Left renal cortex interstitium (tissue), 4 donors: ENCODE data around the gene MSH2. TPM values are rescaled to one million over a fixed set of nuclear protein-coding genes. Genes with fewer than 3 reads are reported as not detected.

Source experiments
- DNase-seq, 4 donors: peaks; one replicate each; pipeline ENCODE4 v3.0.0-alpha.2; 2013; ENCODE audit warnings: low read depth in 4 of 4, low spot score in 2 of 4, missing footprints in 1 of 4
- polyA plus RNA-seq, 4 donors: library from polyadenylated mRNA; unstranded; fragments of 120-200 nt; gene quantifications; one replicate each; pipeline ENCODE4 v1.2.1, GENCODE V29; 2013; ENCODE audit not compliant: insufficient read length in 4 of 4

Gene MSH2
- polyA plus RNA-seq, 4 donors, result 67.1 to 80.9 (median 73.2) TPM

GRCh38 chr2:47504174-47504810, 101.3 kb downstream of the MSH2 start:
- DNase-seq, result no peak

DNA sequence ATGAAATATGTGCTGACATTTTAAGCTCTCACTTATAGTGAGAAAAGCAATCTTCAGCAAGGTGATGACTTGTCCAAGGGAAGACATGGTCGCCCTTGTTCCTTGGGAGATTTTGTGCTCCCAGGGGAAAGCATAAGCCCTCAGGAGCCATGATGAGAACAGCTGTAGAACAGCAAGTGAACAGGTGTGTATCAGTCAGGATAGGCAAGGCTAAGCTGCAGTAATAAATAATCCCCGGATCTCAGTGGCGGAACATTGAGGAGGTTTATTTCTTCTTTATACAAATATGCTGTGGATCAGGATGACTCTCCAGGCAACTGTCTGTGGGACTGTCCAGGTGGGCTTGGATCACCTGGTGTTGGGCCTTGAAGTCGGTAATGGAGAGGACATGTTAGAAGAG, 103.1 kb downstream of the MSH2 start:
- no peak for DNase-seq

DNA sequence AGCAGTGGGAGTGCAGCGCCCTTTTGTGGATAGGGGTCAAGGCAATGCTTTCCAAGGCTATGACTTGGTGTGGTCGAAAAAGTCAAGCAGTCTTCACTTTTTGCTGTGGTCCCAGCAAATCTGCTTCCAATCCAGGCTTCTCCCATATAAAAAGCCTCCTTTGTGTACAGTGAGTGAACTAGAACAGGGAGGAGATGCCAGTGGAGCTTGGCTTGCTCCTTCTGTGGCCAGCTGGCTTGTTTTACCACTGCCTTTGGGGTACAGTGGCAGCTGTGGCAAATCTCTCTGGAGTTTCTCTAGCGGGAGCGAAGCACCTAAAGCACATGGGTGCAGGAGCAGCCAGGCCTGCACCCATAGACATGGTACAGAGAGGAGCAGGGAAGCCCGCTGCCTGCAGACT, 103.5 kb downstream of the MSH2 start:
- no peak for DNase-seq

DNA sequence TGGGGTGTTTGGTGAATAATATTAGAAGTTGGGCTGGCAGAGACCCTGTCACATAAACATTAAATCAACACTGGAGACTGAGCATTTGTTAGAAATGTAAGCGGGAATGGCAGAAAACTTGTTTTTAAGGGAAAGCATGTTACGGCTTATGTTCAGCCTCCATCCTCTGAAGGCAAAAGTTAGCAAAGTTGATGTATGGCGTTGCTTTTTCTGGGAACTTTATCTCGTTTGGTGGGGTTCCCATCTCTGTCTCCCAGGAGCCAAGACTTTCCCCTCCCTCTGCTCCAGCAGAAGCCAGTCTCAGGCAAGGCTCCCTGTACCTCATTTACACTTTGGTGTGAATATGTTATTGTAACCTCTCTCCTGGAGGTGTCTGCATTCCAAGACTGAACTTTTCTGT, 105.1 kb downstream of the MSH2 start:
- DNase-seq, result no peak

GRCh38 chr2:47508641-47509040, 105.7 kb downstream of the MSH2 start:
- no peak for DNase-seq

- no peak for DNase-seq
Measured at GRCh38 chr2:47509250-47509649, 106.3 kb downstream of the MSH2 start.

DNA sequence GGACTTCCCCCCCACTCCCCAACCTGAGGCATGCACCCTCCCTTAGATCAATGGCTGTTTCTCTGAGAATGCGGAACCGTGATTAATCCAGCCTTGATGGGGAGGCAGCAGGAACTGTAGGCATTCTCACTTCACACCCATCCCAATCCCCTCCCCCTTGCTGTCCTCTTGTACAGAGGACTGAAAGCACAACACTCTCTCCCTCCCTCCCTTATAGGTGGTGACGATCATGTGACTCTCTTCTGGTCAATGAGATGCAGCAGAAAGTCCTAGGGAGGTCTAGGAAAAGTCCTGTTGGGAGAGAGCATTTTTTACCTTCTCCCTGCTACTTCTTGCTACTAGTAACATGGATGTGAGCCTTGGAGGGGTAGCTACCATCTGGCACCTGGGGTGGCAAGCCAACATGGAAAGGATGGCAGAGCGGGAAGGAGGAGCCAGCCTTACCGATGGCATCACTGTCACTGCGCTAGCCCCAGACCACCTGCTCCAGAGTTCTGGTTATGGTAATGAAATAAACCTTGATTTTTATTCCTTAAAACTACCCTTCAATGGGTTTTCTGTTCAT, 106.9 kb downstream of the MSH2 start:
- no peak for DNase-seq

DNA sequence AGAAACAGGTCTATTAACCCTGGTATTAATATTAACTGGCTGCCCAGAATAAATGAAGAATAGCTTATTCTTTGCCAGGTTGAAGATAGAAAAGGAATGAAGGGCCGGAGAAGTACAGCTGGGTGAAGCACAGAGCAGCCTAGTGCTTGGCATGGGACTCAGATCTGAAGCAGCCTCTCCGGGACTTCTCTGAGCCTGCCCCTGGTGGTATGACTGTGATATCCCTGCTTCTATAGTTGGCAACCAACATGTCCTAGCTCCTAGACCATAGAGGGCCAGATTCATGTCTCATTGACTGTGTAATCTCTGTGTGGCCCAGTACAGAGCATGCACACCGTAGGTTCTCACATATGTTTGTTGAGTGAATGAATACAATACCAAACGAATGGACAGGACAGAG, 107.8 kb downstream of the MSH2 start:
- DNase-seq, result no peak

- DNase-seq, result no peak
Measured at GRCh38 chr2:47512581-47513083, 109.7 kb downstream of the MSH2 start.

GRCh38 chr2:47513981-47514520, 111.1 kb downstream of the MSH2 start:
- no peak for DNase-seq

DNA sequence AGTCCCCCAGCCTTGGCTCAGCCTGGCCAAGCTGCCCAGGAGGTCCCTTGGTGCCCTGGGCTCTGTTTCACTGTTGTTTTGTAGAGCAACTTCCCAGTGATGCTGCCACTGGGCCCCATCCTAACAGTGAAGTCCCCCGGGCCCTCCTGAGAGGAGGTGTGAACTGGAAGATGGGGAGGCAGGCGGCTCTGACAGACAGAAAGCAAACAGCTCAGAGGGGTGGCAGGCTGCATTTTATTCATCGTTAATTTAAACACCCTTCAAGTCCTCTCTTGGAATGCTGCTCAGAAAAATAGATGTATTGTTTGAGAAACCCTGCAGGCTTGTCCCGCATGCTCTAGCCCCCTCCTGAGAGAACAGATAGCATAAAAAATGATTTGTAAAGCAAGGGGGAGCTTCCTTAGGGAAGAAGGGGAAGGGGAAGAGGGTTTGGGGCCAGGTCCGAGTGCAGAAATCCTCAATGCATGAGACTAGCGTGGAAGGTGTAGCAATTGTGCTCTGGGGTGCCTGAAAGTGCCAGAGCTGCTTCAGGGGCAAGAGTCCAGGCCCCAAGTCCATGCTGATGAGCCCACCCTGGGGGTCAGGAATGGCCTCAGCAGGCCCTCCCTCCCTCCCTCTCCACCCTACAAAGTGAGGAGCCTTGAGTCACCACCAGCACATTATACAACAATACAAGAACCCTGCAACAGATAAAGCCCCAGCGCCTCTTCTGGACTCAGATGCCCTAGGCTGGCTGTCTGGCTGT, 113.6 kb downstream of the MSH2 start:
- DNase-seq, result no peak

- DNase-seq, result no peak
Measured at GRCh38 chr2:47518497-47519146, 115.7 kb downstream of the MSH2 start.

GRCh38 chr2:47519147-47519537, 116.2 kb downstream of the MSH2 start:
- DNase-seq, result no peak

DNA sequence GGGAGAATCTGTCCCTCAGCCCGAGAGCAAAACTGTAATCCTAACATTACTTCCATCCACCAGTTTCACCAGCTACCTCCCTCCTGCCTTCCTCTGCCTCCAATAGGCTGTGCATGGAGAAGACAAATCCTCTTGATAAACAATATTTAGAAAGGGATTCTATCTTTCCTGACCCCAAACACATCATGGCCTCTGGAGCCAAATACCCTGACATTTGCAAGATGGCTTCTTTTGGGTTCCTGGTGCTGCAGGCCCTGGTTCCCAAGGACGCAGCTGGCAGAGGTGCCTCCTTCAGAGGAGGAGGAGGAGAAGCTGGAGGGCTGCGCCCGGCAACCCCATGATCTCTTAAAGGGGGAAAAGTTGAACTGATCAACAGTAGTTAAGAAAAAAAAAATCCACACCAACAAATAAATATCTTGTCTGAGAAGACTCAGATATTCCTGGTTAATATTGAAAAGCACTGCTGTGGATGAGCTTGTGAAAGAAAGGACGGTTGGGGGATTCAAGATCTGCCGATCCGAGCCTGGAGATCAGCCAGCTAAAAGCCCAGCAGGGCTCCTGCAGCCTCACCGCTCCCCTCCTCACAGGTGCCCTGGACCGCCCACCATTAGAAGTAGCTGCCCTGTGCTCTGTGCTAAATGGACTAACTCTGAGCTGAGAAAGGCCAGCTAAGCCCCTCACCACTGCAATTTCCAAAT, 116.8 kb downstream of the MSH2 start:
- no peak for DNase-seq

GRCh38 chr2:47520302-47520630, 117.3 kb downstream of the MSH2 start:
- DNase-seq, result no peak

DNA sequence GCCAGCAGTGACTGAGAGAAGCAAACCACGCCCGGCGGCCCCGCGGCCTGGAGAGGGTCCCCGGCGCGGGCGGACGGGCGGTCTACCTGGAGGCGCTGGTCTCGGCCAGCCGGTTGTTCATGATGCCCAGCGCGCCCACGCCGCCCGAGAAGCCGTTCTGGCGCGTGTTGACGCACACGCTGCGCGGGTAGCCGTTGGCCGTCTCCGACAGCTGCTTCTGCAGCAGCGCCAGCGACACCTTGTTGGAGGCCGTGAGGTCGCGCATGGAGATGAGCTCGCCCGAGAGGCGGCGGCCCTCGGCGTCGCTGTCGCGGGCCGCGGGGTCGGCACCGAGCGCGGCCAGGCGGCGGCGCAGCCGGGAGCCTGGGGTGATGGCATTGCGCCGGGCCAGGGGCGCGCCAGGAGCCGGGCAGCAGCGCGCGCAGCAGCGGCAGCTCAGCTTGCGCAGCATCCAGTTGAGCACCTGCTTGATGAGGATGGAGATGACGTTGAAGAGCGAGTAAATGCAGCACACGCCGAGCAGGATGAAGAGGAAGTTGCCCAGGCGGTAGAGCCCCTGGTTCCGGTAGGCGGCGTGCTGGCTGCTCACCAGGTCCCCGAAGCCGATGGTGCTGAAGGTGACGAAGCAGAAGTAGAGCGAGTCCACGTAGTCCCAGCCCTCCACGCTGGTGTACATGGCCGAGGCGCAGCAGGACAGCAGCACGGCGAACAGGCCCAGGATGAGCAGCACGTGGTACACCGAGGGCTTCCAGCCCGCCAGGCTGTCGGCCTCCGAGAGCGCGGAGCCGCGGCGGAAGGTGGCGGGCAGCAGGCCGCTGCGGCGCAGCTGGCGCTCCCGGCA, 118.1 kb downstream of the MSH2 start:
- DNase-seq, result peak in 3 of 4 donors; percentile 25 to 40 (median 28)

GRCh38 chr2:47521666-47522285, 118.8 kb downstream of the MSH2 start:
- no peak for DNase-seq

GRCh38 chr2:47525167-47525566, 122.2 kb downstream of the MSH2 start:
- DNase-seq, result no peak

DNA sequence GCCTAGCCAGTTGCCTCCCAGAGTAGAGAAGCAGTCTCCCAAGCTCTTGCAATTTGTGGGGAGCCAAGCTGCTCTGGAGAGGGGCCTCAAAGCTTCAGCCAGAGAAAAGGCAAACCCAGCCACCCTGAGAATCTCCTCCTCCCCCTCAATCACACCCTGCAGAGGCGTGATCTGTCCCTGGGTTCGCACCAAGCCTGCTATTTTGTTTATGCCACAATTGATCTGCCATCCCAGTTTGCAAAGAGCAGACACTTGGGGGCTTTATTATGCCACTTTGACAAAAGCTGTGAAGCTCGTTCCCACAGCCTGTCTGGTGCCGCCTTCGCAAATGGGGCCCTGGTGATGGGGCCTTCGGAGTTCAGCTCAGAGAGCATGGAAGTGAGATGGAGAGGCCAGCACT, 125.5 kb downstream of the MSH2 start:
- DNase-seq, result no peak
